Measurements from ENCODE around the gene SLC23A2. TPM values are rescaled to one million over a fixed set of nuclear protein-coding genes. Genes with fewer than 3 reads are reported as not detected.
A peak's percentile ranks its signal among the peaks of the same experiment; 100 is the strongest.
"Not testable (repeated sequence)": the region's sequence is repeated elsewhere in the genome, so short reads cannot be mapped to it uniquely, and the experiment has no call there.

SLC23A2 gene
- total RNA-seq (ENCODE audit: insufficient read depth, low replicate concordance): 12.5 TPM

DNA sequence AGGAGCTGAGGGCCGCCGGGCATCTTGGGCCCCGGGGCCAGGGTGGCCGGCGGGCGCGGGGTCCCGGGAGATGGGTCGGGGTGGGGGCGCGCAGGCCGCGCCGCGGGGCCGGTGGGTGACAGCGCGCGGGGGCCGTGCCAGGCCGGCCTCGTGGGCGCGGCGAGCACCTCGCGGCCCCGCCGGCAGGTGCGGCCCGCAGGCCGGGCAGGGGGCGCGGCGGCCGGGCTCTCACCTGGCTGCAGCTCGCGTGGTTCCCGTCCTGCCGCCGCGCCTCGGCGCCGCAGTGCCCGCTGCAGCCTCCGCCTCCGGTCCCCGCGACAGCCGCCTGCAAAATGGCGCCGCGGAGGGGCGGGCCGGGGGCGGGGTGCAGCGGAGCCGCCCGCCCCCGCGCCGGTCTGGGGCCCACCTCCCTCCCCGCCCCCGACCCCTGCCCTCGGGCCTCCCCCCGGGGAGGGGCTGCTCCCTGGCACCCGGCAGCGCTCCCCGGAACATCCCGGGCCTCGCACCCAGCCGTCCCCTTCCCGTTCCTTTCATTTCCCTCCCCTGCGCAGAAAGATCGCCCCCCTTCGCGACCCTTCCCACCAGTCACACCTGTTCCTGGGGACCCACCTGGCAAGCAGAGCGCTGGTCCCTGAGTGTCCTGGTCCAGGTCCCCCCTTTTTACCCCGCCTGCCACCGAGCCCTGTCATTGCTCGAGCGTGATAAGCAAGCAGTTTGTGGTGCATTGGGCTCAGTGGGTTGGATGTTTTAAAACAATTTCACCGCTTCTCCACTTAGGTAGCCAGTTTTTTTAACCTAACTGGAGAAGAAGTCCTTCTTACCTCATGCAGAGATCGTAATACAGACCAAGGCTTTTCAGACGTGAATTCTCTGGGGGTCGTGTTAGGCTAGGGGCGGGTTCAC is at the start of gene SLC23A2:
Gene SLC23A2 (minus strand): TSS at position 337 of the 903 bp plus-strand sequence. CDS start 68,948 bp downstream, outside the sequence.
- DNase-seq (ENCODE audit: low spot score): no peak

DNA sequence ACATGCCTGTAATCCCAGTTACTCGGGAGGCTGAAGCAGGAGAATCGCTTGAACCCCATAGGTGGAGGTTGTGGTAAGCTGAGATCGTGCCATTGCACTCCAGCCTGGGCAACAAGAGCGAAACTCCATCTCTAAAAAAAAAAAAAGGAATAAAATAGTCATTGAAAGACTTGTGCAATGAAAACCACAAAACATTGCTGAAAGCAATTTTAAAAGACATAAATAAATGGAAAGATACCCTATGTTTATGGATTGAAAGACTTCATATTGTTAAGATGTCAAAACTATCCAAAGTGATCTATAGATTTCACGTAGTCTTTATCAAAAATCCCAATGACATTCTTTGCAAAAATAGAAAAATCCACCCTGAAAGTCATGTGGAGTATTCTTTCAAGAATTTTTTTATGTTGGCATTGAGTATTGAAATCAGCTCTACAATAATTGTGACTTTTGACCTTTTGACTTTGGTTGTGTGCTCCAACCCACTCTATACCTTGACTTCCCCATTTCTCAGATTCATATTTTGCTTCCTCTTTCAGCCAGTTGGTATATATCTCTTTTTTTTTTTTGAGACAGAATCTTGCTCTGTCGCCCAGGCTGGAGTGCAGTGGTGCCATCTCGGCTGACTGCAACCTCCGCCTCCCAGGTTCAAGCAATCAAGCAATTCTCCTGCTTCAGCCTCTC is 45.5 kb upstream of the SLC23A2 start:
- no peak for DNase-seq (ENCODE audit: low spot score)

DNA sequence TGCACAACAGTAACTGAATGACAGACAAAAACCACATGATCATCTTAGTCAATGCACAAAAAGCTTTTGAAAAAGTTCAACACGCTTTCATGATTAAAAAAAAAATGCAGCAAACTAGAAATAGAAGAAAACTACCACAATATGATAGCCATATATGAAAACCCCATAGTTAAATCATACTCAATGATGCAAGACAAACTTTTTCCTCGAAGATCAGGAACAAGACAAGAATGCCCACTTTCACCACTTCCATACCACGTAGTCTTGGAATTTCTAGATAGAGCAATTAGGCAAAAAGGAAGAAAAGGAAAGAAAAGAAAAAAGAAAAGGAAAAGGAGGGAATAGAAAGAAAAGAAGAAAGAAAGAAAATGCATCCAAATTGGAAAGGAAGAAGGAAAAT is 44.6 kb upstream of the SLC23A2 start:
- DNase-seq (ENCODE audit: low spot score): no peak

DNA sequence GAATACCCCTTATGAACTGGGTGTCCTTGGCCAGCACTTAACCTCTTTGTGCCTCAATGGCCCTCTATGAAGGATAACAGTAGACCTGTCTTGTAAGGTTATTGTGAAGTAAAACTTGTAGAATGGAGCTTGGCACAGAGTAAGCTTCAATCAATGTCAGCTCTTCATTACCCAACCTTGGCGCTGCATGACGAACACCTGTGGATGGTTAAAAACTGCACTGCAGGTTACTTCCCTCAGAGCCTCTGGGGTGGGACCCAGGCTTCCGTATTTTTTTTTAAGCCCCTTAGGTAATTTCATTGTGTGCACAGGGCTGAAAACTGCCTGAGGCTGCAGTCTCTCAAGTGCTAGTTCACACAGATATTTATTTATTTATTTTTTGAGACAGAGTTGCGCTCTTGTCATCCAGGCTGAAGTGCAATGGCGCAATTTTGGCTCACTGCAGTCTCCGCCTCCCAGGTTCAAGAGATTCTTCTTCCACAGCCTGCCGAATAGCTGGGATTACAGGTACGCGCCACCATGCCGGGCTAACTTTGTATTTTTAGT is 42.8 kb upstream of the SLC23A2 start:
- no peak for DNase-seq (ENCODE audit: low spot score)

DNA sequence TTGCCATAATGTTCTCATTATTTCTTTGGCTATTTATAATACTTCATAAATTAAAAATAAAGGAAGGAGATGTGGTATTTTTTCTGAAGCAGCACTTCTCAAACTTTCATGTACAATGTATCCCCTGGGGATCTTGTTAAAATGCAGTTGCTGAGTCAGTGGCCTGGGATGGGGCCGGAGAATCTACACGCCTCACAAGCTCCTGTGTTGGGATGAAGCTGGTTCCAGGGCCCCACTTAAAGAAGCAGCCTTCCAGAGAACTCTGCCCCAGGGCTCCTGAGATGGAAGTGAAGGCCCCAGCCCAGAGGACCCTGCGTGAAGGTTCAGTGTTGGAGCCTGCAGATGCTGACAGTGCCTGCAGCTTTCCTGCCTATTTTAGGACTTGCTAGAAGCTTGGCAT is 40.1 kb upstream of the SLC23A2 start:
- DNase-seq (ENCODE audit: low spot score): peak; percentile 73

DNA sequence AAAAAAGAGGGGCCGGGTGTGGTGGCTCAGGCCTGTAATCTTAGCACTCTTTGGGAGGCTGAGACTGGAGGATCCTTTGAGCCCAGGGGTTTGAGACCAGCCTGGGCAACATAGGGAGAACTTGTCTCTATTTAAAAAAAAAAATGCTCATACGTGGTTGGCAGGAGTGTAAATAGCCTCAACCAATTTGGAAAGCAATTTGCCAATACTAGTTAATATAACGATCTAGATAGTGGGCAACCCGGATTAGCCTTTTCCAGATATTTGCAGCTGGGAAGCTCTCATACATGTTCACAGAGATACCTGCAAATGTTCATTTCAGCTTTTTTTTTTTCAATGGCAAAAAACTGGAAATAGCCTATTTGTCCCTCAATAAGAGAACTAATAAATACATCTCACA is 39.0 kb upstream of the SLC23A2 start:
- DNase-seq (ENCODE audit: low spot score): no peak

DNA sequence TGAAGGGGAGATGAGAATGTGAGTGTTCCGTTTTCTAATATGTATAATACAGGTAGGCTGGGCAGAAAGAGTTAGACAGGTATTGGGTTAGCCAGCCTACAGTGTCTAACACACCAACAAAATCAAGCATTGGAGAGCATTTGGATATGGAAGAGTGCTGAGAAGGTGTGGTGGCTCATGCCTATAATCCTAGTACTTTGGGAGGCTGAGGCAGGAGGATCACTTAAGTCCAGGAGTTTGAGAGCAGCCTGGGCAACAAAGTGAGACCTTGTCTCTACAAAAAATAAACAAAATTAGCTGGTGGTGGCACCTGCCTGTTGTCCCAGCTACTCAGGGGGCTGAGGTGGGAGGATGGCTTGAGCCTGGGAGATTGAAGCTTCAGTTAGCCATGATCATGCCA is 38.6 kb upstream of the SLC23A2 start:
- DNase-seq (ENCODE audit: low spot score): no peak

DNA sequence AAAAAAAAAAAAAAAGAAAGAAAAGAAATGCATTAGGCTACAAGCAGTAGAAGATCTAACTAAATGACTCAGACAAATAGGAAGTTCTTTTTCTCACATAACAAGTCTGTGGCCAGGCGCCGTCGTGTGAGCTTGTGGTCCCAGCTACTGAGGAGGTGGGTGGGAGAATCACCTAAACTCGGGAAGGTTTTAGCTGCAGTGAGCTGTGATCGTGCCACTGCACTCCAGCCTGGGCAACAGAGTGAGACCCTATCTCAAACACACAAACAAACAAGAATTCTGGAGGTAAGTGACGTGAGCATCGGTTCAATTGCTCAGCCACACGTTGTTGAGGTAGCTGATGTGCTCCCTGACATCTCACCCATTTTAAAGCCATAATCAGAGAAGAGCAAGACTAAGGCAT is 37.9 kb upstream of the SLC23A2 start:
- DNase-seq (ENCODE audit: low spot score): no peak

DNA sequence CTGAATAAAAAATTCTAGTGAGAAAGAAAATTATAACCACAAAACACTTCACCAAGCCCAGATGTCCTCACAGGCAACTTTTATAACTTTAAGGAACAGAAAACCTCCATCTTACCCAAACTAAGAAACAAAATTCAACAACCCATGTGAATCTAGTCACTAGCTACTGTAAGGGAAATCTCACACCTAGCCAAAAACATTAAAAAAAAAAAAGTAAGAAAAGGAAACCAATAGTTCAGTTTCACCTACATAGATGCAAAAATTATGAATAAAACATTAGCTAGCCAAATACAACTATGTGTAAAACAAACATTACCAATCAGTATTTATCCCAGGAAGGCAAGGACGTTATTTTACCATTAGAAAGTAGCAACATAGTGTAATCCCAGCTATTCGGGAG is 35.5 kb upstream of the SLC23A2 start:
- no peak for DNase-seq (ENCODE audit: low spot score)

DNA sequence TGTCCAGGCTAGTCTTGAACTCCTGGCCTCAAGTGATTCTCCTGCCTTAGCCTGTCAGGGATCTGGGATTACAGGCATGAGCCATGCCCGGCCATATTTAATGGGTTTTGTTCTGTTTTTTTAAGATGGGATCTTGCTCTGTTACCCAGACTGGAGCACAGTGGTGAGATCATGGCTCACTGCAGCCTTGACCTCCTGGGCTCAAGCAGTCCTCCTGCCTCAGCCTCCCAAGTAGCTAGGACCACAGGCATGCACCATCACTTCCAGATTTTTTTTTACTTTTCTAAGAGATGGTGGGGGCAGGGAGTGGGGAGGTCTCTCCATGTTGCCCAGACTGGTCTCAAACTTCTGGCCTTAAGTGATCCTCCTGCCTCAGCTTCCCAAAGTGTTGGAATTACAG is 34.2 kb upstream of the SLC23A2 start:
- DNase-seq (ENCODE audit: low spot score): not testable (repeated sequence)

DNA sequence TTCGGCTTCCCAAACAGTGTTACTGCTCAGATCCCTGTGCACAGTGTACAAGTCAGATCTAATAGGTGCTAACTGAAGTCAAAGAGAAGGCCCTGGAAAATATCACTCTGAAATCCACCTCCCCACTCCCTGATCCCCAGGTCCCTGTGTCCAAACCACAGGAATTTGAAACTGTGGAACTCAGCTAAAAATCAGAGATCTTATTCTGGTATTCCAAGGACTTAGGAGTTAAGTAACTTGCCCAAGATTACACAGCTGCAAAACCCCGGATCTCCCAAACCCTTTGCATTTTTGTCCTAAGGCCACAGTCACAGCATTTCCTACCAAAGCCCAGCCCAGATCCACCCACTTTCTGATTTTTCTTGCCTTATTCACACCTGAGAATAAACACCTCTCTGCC is 32.3 kb upstream of the SLC23A2 start:
- peak; percentile 91 for DNase-seq (ENCODE audit: low spot score)

DNA sequence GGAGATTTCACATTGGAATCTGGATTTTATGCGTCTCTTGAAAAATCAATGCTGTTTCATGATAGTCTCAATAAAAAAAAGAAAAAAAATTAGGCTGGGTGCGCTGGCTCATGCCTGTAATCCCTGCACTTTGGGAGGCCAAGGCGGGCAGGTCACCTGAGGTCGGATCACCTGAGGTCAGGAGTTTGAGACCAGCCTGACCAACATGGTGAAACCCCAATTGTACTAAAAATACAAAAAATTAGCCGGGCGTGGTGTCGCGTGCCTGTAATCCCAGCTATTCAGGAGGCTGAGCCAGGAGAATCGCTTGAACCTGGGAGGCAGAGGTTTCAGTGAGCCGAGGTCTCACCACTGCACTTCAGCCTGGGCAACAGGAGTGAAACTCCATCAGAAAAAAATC is 30.4 kb upstream of the SLC23A2 start:
- DNase-seq (ENCODE audit: low spot score): not testable (repeated sequence)

DNA sequence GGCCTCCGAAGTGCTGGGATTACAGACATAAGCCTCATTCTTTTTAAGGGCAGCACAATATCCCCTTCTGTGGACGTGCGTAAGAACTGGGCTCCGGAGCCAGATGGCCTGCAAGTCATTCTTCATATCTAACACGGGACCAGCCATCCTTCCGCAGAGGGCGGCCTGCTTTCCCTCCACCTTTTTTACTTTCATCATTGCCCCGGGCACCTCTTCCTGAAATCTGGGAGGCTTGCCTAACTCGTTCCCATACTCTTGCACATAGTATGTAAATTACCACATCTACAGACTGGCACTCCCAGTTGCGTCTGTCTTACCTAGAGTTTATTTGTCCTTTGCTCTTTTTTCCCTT is 29.9 kb upstream of the SLC23A2 start:
- DNase-seq (ENCODE audit: low spot score): no peak

DNA sequence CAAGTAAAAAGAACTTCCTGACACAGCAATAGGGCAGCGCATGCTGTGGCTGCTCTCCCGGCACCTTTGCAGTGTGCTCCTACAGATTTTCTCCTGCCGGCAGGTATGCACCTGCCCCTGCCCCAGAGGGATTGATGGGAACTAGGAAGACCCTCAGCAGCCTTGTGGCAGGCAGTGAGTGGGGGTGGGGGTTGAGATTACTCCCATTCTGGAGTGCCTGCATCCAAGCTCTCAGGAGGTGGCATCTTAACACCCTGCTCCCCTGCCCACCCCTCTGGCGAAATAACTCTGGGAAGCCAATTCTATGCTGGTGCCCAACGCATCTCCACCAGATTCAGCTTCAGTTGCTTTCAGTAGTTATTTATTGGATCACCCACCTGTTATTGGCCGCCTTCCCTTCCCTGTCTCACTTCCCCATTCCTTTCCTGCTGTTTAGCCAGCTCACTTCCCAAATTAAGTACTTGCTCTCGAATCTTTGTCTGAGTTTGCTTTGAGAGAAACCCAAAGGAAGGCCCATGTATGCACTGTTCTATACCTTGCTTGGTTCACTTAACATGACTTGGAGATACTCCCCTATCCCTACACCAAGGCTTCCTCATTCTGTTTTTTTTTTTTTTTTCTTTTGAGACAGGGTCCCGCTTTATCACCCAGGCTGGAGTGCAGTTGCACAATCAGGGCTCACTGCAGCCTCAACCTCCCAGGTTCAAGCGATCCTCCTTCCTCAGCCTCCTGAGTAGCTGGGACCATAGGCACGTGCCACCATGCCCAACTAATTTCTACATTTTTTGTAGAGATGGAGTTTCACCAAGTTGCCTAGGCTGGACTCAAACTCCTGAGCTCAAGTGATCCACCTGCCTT is 29.3 kb upstream of the SLC23A2 start:
- DNase-seq (ENCODE audit: low spot score): no peak

DNA sequence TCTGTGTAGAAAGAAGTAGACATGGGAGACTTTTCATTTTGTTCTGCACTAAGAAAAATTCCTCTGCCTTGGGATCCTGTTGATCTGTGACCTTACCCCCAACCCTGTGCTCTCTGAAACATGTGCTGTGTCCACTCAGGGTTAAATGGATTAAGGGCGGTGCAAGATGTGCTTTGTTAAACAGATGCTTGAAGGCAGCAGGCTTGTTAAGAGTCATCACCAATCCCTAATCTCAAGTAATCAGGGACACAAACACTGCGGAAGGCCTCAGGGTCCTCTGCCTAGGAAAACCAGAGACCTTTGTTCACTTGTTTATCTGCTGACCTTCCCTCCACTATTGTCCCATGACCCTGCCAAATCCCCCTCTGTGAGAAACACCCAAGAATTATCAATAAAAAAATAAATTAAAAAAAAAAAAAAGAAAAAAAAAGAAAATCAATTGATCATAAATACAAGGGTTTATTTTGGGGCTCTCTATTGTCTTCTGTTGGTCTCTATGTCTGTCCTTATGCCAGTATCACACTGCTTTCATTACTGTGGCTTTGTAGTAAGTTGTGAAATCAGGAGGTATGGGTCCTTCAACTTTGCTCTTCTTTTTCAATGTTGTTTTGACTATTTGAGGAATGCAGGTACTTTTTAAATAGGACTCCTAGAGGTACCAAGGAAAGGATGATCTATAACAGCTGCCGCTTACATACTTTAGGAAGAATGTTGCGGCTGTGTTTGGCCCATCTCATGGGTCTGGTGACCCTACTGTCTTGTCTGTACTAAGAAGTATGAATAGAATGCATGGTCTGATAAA is 27.1 kb upstream of the SLC23A2 start:
- DNase-seq (ENCODE audit: low spot score): peak; percentile 28

DNA sequence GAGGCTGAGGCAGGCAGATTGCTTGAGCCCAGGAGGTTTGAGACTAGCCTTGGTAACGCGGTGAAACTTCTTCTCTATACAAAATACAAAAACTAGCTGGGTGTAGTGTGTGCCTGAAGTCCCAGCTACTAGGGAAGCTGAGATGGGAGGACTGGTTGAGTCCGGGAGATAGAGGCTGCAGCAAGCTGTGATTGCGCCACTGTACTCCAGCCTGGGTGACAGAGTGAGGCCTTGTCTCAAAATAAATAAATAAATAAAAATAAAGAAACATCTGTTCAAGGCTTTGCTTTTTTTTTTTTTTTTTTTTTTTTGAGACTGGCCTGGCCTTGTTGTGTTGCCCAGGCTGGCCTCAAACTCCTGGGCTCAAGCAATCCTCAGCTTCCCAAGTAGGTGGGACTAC is 23.7 kb upstream of the SLC23A2 start:
- DNase-seq (ENCODE audit: low spot score): no peak

DNA sequence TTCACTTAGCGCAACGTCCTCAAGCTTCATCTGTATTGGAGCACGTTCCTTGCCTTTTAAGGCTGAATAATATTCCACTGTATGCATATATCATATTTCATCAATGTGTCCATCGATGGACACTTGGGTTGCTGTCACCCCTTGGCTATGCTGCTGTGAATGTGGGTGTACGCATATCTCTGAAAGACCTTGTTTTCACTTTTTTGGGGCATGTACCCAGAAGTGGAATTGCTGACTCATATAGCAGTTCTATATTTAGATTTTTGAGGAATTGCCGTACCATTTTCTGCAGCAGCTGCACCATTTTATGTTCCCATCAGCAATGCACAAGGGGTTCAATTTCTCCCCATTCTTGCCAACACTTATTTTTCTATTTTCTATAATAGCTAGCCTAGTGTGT is 22.8 kb upstream of the SLC23A2 start:
- DNase-seq (ENCODE audit: low spot score): no peak

DNA sequence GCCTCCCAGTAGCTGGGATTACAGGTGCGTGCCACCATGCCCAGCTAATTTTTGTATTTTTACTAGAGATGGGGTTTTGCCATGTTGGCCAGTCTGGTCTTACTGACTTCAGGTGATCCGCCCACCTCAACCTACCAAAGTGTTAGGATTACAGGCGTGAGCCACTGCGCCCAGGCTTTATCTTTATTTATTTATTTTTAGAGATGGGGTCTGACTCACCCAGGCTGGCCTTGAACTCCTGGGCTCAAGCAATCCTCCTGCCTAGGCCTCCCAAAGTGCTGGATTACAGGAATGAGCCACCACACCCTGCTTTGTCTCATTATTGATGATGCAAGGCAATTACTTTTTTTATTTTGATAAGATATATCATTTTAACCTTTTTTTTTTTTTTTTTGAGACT is 21.9 kb upstream of the SLC23A2 start:
- not testable (repeated sequence) for DNase-seq (ENCODE audit: low spot score)

DNA sequence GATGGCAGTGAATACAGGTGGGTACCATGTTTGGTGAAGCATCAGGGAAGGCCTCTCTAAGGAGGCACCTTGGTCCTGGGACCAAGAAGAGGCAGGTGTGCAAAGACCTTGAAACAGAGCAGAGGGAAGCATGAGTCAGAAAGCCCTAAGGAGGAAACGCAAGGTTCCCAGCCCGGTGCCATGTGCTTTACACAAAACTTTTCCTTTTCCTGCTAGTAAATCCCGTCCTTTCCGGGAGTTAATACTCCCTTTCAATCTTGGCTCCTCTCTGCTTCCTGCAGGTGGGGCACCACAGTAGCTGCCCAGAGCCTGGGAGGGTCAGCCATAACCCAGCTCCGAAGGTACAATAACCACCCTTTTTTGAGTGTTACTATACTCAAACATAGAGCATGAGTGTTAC is 19.4 kb upstream of the SLC23A2 start:
- no peak for DNase-seq (ENCODE audit: low spot score)

DNA sequence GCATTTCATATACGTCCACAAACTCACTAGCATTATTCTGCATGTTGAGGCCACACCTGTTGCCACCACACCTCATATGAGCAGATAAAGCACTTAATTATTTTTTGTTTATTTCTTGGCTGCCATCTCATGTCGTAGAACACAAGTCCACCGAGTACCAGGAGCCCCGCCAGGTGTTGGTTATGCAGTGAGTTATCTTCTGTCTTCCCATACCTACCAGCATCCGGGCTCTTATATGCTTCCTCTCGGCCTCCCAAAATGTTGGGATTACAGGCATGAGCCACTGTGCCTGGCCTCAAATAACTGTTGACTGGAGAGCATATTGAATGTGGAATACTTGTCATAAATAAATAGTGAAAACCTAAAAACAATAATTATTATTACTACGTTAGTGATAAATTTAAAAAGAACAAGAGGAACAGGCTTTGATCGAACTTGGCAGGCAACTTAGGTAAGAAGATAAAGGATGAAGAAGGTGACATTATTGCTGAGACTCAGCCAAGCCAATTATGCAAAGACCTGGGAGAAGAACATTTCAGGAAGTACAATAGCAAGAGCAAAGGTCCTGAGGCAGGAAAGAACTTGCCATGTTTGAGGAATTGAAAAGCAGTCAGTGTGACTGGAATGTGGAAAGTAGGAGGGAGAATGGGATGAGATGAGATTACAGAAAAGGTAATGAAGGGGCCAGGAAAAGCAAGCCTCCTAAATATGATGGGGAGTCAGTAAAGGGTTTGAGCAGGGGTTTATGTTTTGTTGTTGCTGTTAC is 12.6 kb upstream of the SLC23A2 start:
- DNase-seq (ENCODE audit: low spot score): no peak

Data from umbilical cord (tissue), 2 donors.